Glutamatergic neuron (in vitro differentiated cells): ENCODE measurements around the gene FAM163B. TPM values are rescaled to one million over a fixed set of nuclear protein-coding genes. Genes with fewer than 3 reads are reported as not detected.

Experiments used
- DNase-seq: peaks from one replicate; pipeline ENCODE4 v3.0.0; 2022
- H3K27ac Mint-ChIP-seq: one replicate; pipeline ENCODE4 v1.8.0; 2020; ENCODE audit warnings: mild to moderate bottlenecking, mixed read lengths, inconsistent platforms; ENCODE audit not compliant: unreplicated experiment
- H3K27me3 Mint-ChIP-seq: one replicate; pipeline ENCODE4 v1.8.0; 2020; ENCODE audit warnings: mild to moderate bottlenecking, moderate library complexity, mixed read lengths, inconsistent platforms; ENCODE audit not compliant: unreplicated experiment
- H3K36me3 Mint-ChIP-seq: one replicate; pipeline ENCODE4 v1.8.0; 2020; ENCODE audit warnings: mild to moderate bottlenecking, mixed read lengths, inconsistent platforms; ENCODE audit not compliant: unreplicated experiment
- H3K4me1 Mint-ChIP-seq: one replicate; pipeline ENCODE4 v1.8.0; 2020; ENCODE audit warnings: mild to moderate bottlenecking, low read depth, mixed read lengths, inconsistent platforms; ENCODE audit not compliant: unreplicated experiment
- H3K4me3 Mint-ChIP-seq: one replicate; pipeline ENCODE4 v1.8.0; 2020; ENCODE audit warnings: mild to moderate bottlenecking, mixed read lengths, inconsistent platforms; ENCODE audit not compliant: unreplicated experiment
- H3K9me3 Mint-ChIP-seq: one replicate; pipeline ENCODE4 v1.8.0; 2020; ENCODE audit warnings: mild to moderate bottlenecking, moderate library complexity, mixed read lengths, inconsistent platforms; ENCODE audit not compliant: unreplicated experiment
- long read RNA-seq: library from polyadenylated mRNA; unstranded; transcript quantifications from one replicate; pipeline ENCODE4 v2.0.0, GENCODE V29; 2020; ENCODE audit not compliant: unreplicated experiment
- total RNA-seq: library from RNA; stranded (reverse); fragmentation: NEBNext Ultra II Directional; extraction: Animal tissue kit (Norgen Biotek cat#: 25700); gene quantifications from one replicate; pipeline ENCODE4 v1.2.1, GENCODE V29; 2021; ENCODE audit not compliant: unreplicated experiment
- TF ChIP-seq, protein P1 (sequence below): fragments of 200-600 bp; sonication (generic); IDR thresholded peaks from one replicate; pipeline ENCODE4 v1.5.0; 2021; ENCODE audit not compliant: partially characterized antibody, unreplicated experiment

Gene FAM163B
- total RNA-seq: 0.51 TPM
- long read RNA-seq: 0 reads

DNA sequence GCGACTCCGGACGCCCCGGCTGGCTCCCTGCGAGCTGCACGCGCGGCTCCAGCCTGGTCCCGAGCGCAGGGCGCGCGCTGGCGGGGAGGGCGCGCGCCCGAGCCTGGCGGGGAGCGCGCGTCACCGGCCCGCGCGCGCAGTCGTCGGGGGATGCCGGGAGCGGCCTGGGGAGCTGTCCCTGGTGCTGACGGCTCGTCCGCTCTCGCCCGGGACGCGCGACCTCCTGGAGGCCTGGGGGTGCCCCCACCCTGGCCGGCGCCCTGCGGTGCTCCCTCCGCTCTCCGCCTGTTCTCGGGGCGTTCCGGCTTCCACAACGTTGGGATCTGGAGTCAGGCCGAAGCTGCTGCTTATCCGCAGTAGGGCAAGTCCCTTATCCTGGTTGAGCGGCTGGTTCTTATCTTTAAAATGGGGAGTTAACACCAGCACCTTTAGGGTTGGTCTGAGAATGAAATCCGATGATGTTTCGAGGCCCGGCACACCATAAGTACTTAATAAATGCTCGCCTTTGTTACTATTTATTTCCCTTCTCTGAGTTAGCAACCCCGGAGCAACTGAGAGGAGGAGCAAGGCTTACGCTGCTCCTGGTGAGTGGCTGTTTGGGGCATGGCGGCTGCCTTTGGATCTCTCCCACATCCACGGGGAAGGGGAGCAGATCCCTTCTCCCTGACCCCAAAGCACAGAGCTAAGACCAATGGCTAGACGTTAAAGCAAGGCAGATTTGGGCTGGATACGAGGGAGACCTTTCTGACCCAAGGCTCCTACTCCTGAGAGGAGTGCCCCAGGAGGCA lies at the start of gene FAM163B:
Gene FAM163B, minus strand, starts transcription at position 79 of the 788 bp plus-strand sequence. CDS start 29,166 bp downstream, outside the sequence.
- TF ChIP-seq, protein P1, sequence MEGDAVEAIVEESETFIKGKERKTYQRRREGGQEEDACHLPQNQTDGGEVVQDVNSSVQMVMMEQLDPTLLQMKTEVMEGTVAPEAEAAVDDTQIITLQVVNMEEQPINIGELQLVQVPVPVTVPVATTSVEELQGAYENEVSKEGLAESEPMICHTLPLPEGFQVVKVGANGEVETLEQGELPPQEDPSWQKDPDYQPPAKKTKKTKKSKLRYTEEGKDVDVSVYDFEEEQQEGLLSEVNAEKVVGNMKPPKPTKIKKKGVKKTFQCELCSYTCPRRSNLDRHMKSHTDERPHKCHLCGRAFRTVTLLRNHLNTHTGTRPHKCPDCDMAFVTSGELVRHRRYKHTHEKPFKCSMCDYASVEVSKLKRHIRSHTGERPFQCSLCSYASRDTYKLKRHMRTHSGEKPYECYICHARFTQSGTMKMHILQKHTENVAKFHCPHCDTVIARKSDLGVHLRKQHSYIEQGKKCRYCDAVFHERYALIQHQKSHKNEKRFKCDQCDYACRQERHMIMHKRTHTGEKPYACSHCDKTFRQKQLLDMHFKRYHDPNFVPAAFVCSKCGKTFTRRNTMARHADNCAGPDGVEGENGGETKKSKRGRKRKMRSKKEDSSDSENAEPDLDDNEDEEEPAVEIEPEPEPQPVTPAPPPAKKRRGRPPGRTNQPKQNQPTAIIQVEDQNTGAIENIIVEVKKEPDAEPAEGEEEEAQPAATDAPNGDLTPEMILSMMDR: no peak
- DNase-seq: no peak
- Mint-ChIP-seq H3K4me1 (peaks cover 23% of the 10 kb centered on the region), H3K4me3 (peak within 1 kb of the TSS; percentile 68), H3K27me3 (peaks cover 10% of the 10 kb centered on the region), H3K36me3 (no peaks in the 10 kb centered on the region), H3K27ac (no peak within 1 kb of the TSS), H3K9me3 (peaks cover 4% of the 10 kb centered on the region)

DNA sequence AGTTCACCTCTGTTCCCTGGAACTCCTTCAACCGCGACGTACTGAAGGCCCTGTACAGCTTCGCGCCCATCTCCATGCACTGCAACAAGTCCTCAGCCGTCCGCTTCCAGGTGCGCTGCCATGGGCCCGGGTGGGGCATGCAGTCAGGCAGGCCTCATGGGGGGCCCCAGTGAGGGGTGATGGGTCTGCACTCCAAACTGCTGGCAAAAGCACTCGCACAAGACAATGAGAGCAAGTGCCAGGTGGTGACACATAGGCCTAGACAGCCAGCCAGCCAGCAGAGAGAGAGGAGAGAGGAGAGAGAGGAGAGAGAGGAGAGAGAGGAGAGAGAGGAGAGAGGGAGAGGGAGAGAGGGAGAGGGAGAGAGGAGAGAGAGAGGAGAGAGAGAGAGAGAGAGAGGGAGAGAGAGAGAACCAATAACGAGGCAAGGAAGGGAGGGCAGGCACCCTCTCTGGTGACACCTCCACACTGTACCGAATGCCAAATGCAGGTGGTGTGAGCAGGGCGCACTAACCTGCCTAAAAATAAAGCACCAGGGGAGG lies 48.0 kb upstream of the FAM163B start:
- peaks cover 2% of the 10 kb centered on the region for H3K27me3 Mint-ChIP-seq
- TF ChIP-seq, protein P1: no peak
- H3K4me3 Mint-ChIP-seq: no peak overlapping the region
- H3K36me3 Mint-ChIP-seq: no peaks in the 10 kb centered on the region
- H3K27ac Mint-ChIP-seq: no peak overlapping the region
- DNase-seq: no peak
- H3K9me3 Mint-ChIP-seq: peaks cover 2% of the 10 kb centered on the region
- H3K4me1 Mint-ChIP-seq: peaks cover 13% of the 10 kb centered on the region

DNA sequence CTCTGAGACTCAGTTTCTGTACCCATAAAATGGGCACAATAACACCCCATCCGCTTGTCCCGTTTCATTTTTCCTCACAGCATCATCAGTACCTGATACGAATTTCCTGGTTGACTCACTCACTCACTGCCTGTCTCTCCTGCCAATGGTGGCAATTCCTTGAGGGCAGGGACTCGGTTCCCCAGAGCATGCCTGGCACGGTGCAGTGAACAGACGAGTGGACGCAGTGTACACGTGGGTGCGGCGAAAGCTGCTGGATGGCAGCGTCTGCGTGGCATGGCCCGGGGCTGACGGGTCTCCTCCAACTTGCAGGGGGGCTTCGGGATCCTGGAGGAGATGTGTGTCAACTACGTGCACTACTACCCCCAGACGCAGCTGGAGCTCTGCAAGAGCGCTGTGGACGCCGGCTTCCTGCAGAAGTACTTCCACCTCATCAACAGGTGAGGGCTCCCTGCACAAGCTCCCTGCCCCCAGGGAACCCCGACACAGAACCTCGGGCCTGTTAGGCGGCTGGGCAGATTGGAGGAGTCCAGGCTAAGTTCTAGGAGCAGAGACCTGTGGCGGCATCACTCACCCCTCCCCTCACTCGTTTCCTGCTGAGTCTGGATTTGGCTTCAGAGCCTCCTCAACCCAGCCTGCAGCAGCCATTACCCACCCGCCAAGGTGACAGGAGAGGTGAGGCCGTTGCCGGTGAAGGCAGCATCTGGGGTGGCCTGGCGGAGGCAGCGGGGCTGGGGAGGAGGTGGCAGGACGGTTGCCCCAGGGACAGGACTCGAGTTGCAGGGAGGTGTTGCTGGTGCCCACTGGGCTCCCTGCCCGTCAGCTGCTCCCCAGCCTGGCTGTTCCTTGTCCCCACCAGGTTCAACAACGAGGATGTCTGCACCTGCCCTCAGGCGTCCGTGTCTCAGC lies 47.3 kb upstream of the FAM163B start:
- Mint-ChIP-seq H3K4me3 (no peak overlapping the region), H3K36me3 (no peaks in the 10 kb centered on the region), H3K27me3 (peaks cover 2% of the 10 kb centered on the region), H3K4me1 (peaks cover 12% of the 10 kb centered on the region), H3K9me3 (peaks cover 2% of the 10 kb centered on the region), H3K27ac (no peak overlapping the region)
- TF ChIP-seq, protein P1: no peak
- DNase-seq: no peak

DNA sequence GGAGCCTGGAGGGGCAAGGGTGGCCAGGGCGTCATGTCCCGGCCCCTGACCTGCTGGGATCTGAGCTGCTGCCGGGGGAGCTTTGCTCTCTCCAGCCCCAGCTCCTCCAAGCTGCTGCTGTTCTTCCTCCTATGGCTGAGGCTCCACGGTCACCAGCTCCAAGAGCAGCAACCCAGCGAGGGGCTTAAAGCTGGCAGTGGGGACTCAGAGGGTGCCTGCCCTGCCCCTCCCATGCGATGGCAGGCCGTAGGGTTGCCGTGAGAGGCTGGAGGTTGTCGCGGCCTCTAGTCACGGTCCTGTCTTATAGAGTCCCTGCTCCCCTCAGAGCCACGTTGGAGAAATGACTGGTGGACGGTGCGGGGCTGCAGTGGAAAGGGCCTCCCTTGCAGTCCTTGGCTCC lies 46.5 kb upstream of the FAM163B start:
- H3K36me3 Mint-ChIP-seq: no peaks in the 10 kb centered on the region
- peaks cover 12% of the 10 kb centered on the region for H3K4me1 Mint-ChIP-seq
- DNase-seq: no peak
- TF ChIP-seq, protein P1: no peak
- H3K4me3 Mint-ChIP-seq: no peak overlapping the region
- peaks cover 2% of the 10 kb centered on the region for H3K27me3 Mint-ChIP-seq
- H3K9me3 Mint-ChIP-seq: peaks cover 2% of the 10 kb centered on the region
- H3K27ac Mint-ChIP-seq: no peak overlapping the region
